ENCODE results near the gene ATG2A. TPM values are rescaled to one million over a fixed set of nuclear protein-coding genes. Genes with fewer than 3 reads are reported as not detected.

Gene ATG2A
- total and polyA plus RNA-seq, 2 donors from 2014 or later = 16.8 to 26.9 TPM

GRCh38 chr11:64910451-64911093 lies 6.4 kb downstream of the ATG2A start:
- Histone ChIP-seq H3K4me1 (ENCODE audit: control insufficient read depth in 2 of 3, insufficient read depth in 2 of 3, low read depth in 1 of 3, low read length in 3 of 3) (peaks cover 0 to 2% (median 0%) of the 10 kb centered on the region in 3 donors), H3K27me3 (ENCODE audit: control insufficient read depth, insufficient read depth, low read length) (no peaks in the 10 kb centered on the region), H3K4me3 (ENCODE audit: low read length in 3 of 3) (no peak overlapping the region), H3K27ac (ENCODE audit: low read depth in 2 of 2, low read length in 2 of 2) (no peak overlapping the region), H3K9me3 (ENCODE audit: control insufficient read depth in 2 of 3, insufficient read depth in 1 of 3, low read length in 3 of 3) (no peaks in the 10 kb centered on the region), H3K36me3 (ENCODE audit: control insufficient read depth in 2 of 3, insufficient read depth in 3 of 3, low read length in 3 of 3) (peaks cover 0 to 48% (median 17%) of the 10 kb centered on the region in 3 donors), H3K9ac (ENCODE audit: low read length in 3 of 3) (no peak overlapping the region)
- intact Hi-C loops (cut with DNase I) = no loop called here
- FAIRE-seq (no peak), DNase-seq (peak in 1 of 5 donors; percentile 58)
- TF ChIP-seq CTCF (IDR thresholded peaks at IDR 0.05; ENCODE audit: borderline replicate concordance, extremely low read depth, insufficient read depth) = no peak

GRCh38 chr11:64909653-64910343 lies 7.2 kb downstream of the ATG2A start:
- Histone ChIP-seq H3K4me3 (ENCODE audit: low read length in 3 of 3) (no peak overlapping the region), H3K27ac (ENCODE audit: low read depth in 2 of 2, low read length in 2 of 2) (no peak overlapping the region), H3K36me3 (ENCODE audit: control insufficient read depth in 2 of 3, insufficient read depth in 3 of 3, low read length in 3 of 3) (peaks cover 2 to 56% (median 20%) of the 10 kb centered on the region in 3 donors), H3K9ac (ENCODE audit: low read length in 3 of 3) (no peak overlapping the region), H3K9me3 (ENCODE audit: control insufficient read depth in 2 of 3, insufficient read depth in 1 of 3, low read length in 3 of 3) (no peaks in the 10 kb centered on the region), H3K4me1 (ENCODE audit: control insufficient read depth in 2 of 3, insufficient read depth in 2 of 3, low read depth in 1 of 3, low read length in 3 of 3) (no peaks in the 10 kb centered on the region), H3K27me3 (ENCODE audit: control insufficient read depth, insufficient read depth, low read length) (no peaks in the 10 kb centered on the region)
- FAIRE-seq (no peak), DNase-seq (peak in 1 of 5 donors; percentile 61)
- TF ChIP-seq CTCF (IDR thresholded peaks at IDR 0.05; ENCODE audit: borderline replicate concordance, extremely low read depth, insufficient read depth) = no peak
- intact Hi-C loops (cut with DNase I) = no loop called here

GRCh38 chr11:64908766-64909165 lies 8.2 kb downstream of the ATG2A start:
- DNase-seq (peak in 1 of 5 donors; percentile 66), FAIRE-seq (no peak)
- Histone ChIP-seq H3K4me3 (ENCODE audit: low read length in 3 of 3) (no peak overlapping the region), H3K27ac (ENCODE audit: low read depth in 2 of 2, low read length in 2 of 2) (no peak overlapping the region), H3K27me3 (ENCODE audit: control insufficient read depth, insufficient read depth, low read length) (no peaks in the 10 kb centered on the region), H3K9me3 (ENCODE audit: control insufficient read depth in 2 of 3, insufficient read depth in 1 of 3, low read length in 3 of 3) (no peaks in the 10 kb centered on the region), H3K36me3 (ENCODE audit: control insufficient read depth in 2 of 3, insufficient read depth in 3 of 3, low read length in 3 of 3) (peaks cover 2 to 56% (median 20%) of the 10 kb centered on the region in 3 donors), H3K4me1 (ENCODE audit: control insufficient read depth in 2 of 3, insufficient read depth in 2 of 3, low read depth in 1 of 3, low read length in 3 of 3) (no peaks in the 10 kb centered on the region), H3K9ac (ENCODE audit: low read length in 3 of 3) (no peak overlapping the region)
- intact Hi-C loops (cut with DNase I) = no loop called here
- no peak for TF ChIP-seq CTCF (IDR thresholded peaks at IDR 0.05; ENCODE audit: borderline replicate concordance, extremely low read depth, insufficient read depth)
